Neural cell (in vitro differentiated cells): ENCODE results near the gene GRXCR1.

ENCODE experiments used
- CTCF ChIP-seq: fragments of 450-650 bp; IDR thresholded peaks from 2 replicates; pipeline ENCODE4 v1.5.1; 2014; ENCODE audit warnings: antibody characterized with exemption, mild to moderate bottlenecking, moderate library complexity; ENCODE audit not compliant: poor library complexity, severe bottlenecking
- EP300 ChIP-seq: fragments of 450-650 bp; conservative IDR thresholded peaks from 2 replicates; pipeline ENCODE4 v1.6.1; 2014; ENCODE audit warnings: antibody characterized with exemption, mild to moderate bottlenecking, moderate library complexity; ENCODE audit not compliant: poor library complexity, severe bottlenecking
- POLR2AphosphoS5 ChIP-seq: IDR thresholded peaks from 2 replicates; pipeline ENCODE4 v1.6.1; 2012
- TAF1 ChIP-seq: IDR thresholded peaks from 2 replicates; pipeline ENCODE4 v1.6.1; 2012; ENCODE audit warnings: low read depth

- TF ChIP-seq CTCF (no peak), TAF1 (no peak), POLR2AphosphoS5 (no peak), EP300 (no peak)
These were observed 49.7 kb downstream of the GRXCR1 start for GRCh38 chr4:42942216-42942615.
